Chondrocyte (in vitro differentiated cells): Measurements from ENCODE around the gene FLNB. TPM values are rescaled to one million over a fixed set of nuclear protein-coding genes. Genes with fewer than 3 reads are reported as not detected.

ENCODE experiments used
- DNase-seq: peaks from one replicate; pipeline ENCODE4 v3.0.0; 2021; ENCODE audit warnings: mixed read lengths, low spot score
- H3K27ac Mint-ChIP-seq: one replicate; pipeline ENCODE4 v1.8.0; 2021; ENCODE audit warnings: mild to moderate bottlenecking, moderate library complexity, mixed read lengths; ENCODE audit not compliant: unreplicated experiment
- H3K27me3 Mint-ChIP-seq: 2 replicates; pipeline ENCODE4 v1.8.0; 2021; ENCODE audit warnings: low read depth, mixed read lengths
- H3K36me3 Mint-ChIP-seq: 2 replicates; pipeline ENCODE4 v1.8.0; 2021; ENCODE audit warnings: low read depth, mixed read lengths
- H3K4me1 Mint-ChIP-seq: 2 replicates; pipeline ENCODE4 v1.8.0; 2021; ENCODE audit warnings: low read depth, mild to moderate bottlenecking, mixed read lengths
- H3K4me3 Mint-ChIP-seq: one replicate; pipeline ENCODE4 v1.8.0; 2021; ENCODE audit warnings: mild to moderate bottlenecking, moderate library complexity, mixed read lengths; ENCODE audit not compliant: unreplicated experiment
- H3K9me3 Mint-ChIP-seq: 2 replicates; pipeline ENCODE4 v1.8.0; 2021; ENCODE audit warnings: low read depth, mixed read lengths
- total RNA-seq: library from RNA; stranded (reverse); gene quantifications from 3 replicates; pipeline ENCODE4 v1.2.1, GENCODE V29; 2021
- TF ChIP-seq, protein P1 (sequence below): fragments of 200-600 bp; sonication (generic); IDR thresholded peaks from 2 replicates; pipeline ENCODE4 v1.5.0; 2021; ENCODE audit warnings: antibody characterized with exemption, mild to moderate bottlenecking, moderate library complexity

FLNB gene
- total RNA-seq, 1 donor from 2014 or later: 70.2 TPM

GRCh38 chr3:58102976-58103451 lies 94.8 kb downstream of the FLNB start:
- TF ChIP-seq, protein P1, sequence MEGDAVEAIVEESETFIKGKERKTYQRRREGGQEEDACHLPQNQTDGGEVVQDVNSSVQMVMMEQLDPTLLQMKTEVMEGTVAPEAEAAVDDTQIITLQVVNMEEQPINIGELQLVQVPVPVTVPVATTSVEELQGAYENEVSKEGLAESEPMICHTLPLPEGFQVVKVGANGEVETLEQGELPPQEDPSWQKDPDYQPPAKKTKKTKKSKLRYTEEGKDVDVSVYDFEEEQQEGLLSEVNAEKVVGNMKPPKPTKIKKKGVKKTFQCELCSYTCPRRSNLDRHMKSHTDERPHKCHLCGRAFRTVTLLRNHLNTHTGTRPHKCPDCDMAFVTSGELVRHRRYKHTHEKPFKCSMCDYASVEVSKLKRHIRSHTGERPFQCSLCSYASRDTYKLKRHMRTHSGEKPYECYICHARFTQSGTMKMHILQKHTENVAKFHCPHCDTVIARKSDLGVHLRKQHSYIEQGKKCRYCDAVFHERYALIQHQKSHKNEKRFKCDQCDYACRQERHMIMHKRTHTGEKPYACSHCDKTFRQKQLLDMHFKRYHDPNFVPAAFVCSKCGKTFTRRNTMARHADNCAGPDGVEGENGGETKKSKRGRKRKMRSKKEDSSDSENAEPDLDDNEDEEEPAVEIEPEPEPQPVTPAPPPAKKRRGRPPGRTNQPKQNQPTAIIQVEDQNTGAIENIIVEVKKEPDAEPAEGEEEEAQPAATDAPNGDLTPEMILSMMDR: no peak
- Mint-ChIP-seq H3K9me3 (no peaks in the 10 kb centered on the region), H3K4me1 (peaks cover 14% of the 10 kb centered on the region), H3K36me3 (peaks cover 25% of the 10 kb centered on the region), H3K27me3 (no peaks in the 10 kb centered on the region), H3K4me3 (no peak overlapping the region), H3K27ac (peak overlapping the region; percentile 18)
- no peak for DNase-seq

GRCh38 chr3:58104151-58104550 lies 95.9 kb downstream of the FLNB start:
- H3K4me3 Mint-ChIP-seq: no peak overlapping the region
- peaks cover 23% of the 10 kb centered on the region for H3K36me3 Mint-ChIP-seq
- no peak for DNase-seq
- H3K9me3 Mint-ChIP-seq: no peaks in the 10 kb centered on the region
- H3K4me1 Mint-ChIP-seq: peaks cover 14% of the 10 kb centered on the region
- H3K27ac Mint-ChIP-seq: peak overlapping the region; percentile 30
- H3K27me3 Mint-ChIP-seq: no peaks in the 10 kb centered on the region
- TF ChIP-seq, protein P1: no peak

DNA sequence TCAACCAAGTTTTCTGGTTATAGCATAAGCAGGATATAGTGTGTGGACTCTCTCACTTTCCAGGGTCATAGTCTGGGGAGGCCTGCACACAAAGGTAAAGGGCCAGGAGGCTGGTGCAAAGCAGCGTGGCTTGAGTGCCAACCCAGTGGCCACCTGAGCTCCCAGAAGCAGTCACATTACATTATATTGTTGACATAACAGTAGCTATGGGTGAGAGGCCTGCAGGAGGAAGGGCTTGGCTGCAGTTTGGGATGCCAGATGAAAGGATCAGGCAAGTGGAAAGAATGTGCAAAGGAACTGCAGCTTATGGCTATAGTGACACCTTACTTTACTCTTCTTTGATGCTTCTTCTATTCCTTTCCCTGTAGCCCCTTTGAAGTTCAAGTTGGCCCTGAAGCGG lies 96.5 kb downstream of the FLNB start:
- no peaks in the 10 kb centered on the region for H3K27me3 Mint-ChIP-seq
- no peaks in the 10 kb centered on the region for H3K9me3 Mint-ChIP-seq
- peaks cover 14% of the 10 kb centered on the region for H3K4me1 Mint-ChIP-seq
- TF ChIP-seq, protein P1: no peak
- DNase-seq: no peak
- peaks cover 26% of the 10 kb centered on the region for H3K36me3 Mint-ChIP-seq
- no peak overlapping the region for H3K27ac Mint-ChIP-seq
- H3K4me3 Mint-ChIP-seq: no peak overlapping the region

DNA sequence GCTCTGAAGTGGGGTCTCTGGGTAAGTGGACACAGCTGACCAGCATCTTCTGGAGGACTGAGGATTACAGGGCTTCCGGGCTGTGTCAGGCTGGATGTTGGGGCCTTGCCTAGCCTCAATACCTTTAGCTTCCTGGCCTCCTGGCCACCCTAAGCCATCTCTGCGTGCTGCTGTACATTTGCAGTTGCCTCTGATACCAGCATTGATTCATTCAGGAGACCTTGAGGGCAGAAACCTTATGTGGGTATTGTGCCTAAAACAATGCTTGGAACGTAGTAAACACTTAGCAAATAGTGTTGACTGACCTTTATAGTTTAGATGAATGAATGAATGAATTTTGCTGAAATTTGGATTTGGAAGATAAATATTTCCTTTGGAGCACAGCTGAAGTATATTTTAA lies 97.0 kb downstream of the FLNB start:
- no peak overlapping the region for H3K27ac Mint-ChIP-seq
- H3K4me1 Mint-ChIP-seq: peaks cover 14% of the 10 kb centered on the region
- no peak for DNase-seq
- H3K27me3 Mint-ChIP-seq: no peaks in the 10 kb centered on the region
- TF ChIP-seq, protein P1: no peak
- H3K4me3 Mint-ChIP-seq: no peak overlapping the region
- H3K9me3 Mint-ChIP-seq: no peaks in the 10 kb centered on the region
- peaks cover 29% of the 10 kb centered on the region for H3K36me3 Mint-ChIP-seq

DNA sequence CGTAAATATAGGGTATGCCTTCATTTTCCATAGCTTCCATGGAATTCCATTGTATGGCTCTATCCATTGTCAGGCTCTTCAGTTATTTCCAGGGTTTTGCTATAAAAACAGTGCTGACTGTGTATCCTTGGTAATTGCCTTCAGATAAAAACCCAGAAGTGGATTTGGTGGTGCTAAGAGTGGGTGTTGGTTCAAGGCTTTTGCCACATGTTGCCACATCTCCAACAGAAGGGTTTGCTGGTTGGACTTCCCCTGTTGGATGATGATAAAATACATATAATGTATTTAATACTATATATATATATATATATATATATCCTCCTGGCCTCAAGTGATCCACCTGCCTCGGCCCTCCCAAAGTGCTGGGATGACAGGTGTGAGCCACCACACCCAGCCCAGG lies 97.8 kb downstream of the FLNB start:
- Mint-ChIP-seq H3K36me3 (peaks cover 27% of the 10 kb centered on the region), H3K9me3 (no peaks in the 10 kb centered on the region), H3K4me3 (no peak overlapping the region), H3K27me3 (no peaks in the 10 kb centered on the region), H3K4me1 (peaks cover 14% of the 10 kb centered on the region), H3K27ac (no peak overlapping the region)
- TF ChIP-seq, protein P1: no peak
- DNase-seq: no peak
